Activated T-helper 17 cell treated with anti-CD3 and anti-CD28 coated beads, Interleukin-2, amount 50 U/mL, for 72 hours (primary cell): ENCODE data around the gene MYOCD. TPM values are rescaled to one million over a fixed set of nuclear protein-coding genes. Genes with fewer than 3 reads are reported as not detected.

ENCODE experiments used
- ATAC-seq: fragments of 150-1000 bp; cut with Tn5 transposase; replicated peaks from 2 replicates; pipeline ENCODE4 v1.10.0; 2021; ENCODE audit warnings: mild to moderate bottlenecking, moderate library complexity
- H3K27ac Mint-ChIP-seq: one replicate; pipeline ENCODE4 v1.8.0; 2022; ENCODE audit warnings: mixed read lengths
- H3K27me3 Mint-ChIP-seq: one replicate; pipeline ENCODE4 v1.8.0; 2022; ENCODE audit warnings: mixed read lengths
- H3K36me3 Mint-ChIP-seq: one replicate; pipeline ENCODE4 v1.8.0; 2022; ENCODE audit warnings: low read depth, mild to moderate bottlenecking, mixed read lengths
- H3K4me1 Mint-ChIP-seq: one replicate; pipeline ENCODE4 v1.8.0; 2022; ENCODE audit warnings: mixed read lengths
- H3K4me3 Mint-ChIP-seq: one replicate; pipeline ENCODE4 v1.8.0; 2022; ENCODE audit warnings: mild to moderate bottlenecking, mixed read lengths
- H3K9me3 Mint-ChIP-seq: one replicate; pipeline ENCODE4 v1.8.0; 2022; ENCODE audit warnings: mixed read lengths
- total RNA-seq, 2 donors: library from RNA; stranded (reverse); gene quantifications; one replicate each; pipeline ENCODE4 v1.2.3, GENCODE V29; 2022

The MYOCD gene, protein sequence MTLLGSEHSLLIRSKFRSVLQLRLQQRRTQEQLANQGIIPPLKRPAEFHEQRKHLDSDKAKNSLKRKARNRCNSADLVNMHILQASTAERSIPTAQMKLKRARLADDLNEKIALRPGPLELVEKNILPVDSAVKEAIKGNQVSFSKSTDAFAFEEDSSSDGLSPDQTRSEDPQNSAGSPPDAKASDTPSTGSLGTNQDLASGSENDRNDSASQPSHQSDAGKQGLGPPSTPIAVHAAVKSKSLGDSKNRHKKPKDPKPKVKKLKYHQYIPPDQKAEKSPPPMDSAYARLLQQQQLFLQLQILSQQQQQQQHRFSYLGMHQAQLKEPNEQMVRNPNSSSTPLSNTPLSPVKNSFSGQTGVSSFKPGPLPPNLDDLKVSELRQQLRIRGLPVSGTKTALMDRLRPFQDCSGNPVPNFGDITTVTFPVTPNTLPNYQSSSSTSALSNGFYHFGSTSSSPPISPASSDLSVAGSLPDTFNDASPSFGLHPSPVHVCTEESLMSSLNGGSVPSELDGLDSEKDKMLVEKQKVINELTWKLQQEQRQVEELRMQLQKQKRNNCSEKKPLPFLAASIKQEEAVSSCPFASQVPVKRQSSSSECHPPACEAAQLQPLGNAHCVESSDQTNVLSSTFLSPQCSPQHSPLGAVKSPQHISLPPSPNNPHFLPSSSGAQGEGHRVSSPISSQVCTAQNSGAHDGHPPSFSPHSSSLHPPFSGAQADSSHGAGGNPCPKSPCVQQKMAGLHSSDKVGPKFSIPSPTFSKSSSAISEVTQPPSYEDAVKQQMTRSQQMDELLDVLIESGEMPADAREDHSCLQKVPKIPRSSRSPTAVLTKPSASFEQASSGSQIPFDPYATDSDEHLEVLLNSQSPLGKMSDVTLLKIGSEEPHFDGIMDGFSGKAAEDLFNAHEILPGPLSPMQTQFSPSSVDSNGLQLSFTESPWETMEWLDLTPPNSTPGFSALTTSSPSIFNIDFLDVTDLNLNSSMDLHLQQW
- not detected for total RNA-seq

DNA sequence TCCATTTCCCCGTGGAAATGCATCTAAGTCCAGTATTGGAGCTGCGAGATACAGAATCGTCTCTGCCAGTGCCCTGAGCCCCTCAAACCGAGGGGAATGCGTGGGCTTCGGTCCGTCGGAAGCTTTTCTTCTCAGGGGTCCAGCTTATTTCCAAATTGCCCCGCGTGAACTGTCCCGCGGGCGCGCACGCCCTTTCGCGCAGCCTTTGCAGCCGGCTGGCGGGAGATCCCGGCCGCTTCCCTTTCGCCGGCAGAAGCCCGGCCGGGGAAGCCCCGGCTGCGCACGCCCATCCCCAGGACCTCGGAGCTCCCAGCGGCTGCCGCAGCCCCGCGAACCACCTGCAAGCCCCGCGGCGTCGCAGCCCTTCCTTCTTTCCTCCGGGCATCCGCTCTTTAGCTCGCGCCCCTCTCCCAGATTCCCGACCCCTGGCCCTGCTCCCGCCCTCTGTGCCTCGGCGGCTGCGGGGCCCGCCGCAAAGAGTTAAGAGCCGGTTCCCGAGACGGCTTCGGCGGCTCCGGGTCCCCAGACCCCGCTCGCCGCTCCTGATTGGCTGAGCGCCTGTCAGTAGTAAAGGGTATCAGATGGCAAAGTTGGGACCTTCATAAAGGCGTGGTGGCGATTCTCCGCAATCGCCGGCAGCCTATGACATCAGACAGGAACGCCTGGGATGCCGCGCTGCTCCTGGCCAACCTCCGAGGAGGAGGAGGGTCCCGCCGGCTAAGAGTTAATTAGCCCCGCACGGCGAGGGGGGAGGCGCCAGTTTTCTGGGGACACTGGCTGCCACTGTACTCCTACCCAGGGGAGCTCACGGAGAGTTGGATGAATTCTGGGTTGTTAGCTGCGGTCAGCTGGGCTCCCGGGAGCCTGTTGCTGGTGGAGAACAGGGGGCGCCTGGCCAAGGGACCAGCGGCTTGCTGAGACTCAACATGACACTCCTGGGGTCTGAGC is at the start of gene MYOCD:
TSS of gene MYOCD (plus strand) at position 628 of the 948 bp plus-strand sequence. CDS start at position 927, 299 bp downstream.
- Mint-ChIP-seq H3K4me3 (no peak within 1 kb of the TSS), H3K4me1 (no peaks in the 10 kb centered on the region), H3K27ac (no peak within 1 kb of the TSS), H3K9me3 (peaks cover 3% of the 10 kb centered on the region), H3K27me3 (peaks cover 50% of the 10 kb centered on the region), H3K36me3 (no peaks in the 10 kb centered on the region)
- no peak for ATAC-seq

DNA sequence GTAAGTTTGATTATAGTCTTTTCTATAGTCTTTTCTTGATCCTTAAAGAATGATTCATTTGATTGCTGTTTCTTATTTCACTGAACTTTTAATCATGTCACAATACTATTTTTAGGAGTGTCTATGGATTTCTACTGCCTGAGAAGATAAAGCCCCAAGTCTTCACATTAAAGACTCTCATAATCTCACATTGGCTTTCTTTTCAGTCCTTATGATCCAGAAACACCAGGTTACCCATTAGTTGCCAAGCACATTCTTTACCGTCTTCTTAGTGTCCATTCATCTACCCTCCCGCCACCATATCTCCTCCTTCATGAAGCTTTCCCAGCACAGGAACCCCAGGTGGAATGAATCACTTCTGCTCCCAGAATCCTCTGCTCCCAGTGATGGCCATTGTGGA is 49.5 kb upstream of the MYOCD start:
- ATAC-seq, result no peak
- Mint-ChIP-seq H3K27ac (no peak overlapping the region), H3K36me3 (no peaks in the 10 kb centered on the region), H3K9me3 (peaks cover 6% of the 10 kb centered on the region), H3K4me1 (no peaks in the 10 kb centered on the region), H3K27me3 (peaks cover 6% of the 10 kb centered on the region), H3K4me3 (no peak overlapping the region)

GRCh38 chr17:12618557-12618956 is 47.1 kb upstream of the MYOCD start:
- H3K4me3 Mint-ChIP-seq, result no peak overlapping the region
- peaks cover 5% of the 10 kb centered on the region for H3K27me3 Mint-ChIP-seq
- H3K4me1 Mint-ChIP-seq, result no peaks in the 10 kb centered on the region
- H3K9me3 Mint-ChIP-seq, result peaks cover 5% of the 10 kb centered on the region
- ATAC-seq, result no peak
- H3K36me3 Mint-ChIP-seq, result no peaks in the 10 kb centered on the region
- no peak overlapping the region for H3K27ac Mint-ChIP-seq

GRCh38 chr17:12619459-12620199 is 46.1 kb upstream of the MYOCD start:
- no peak overlapping the region for H3K4me3 Mint-ChIP-seq
- peaks cover 4% of the 10 kb centered on the region for H3K9me3 Mint-ChIP-seq
- ATAC-seq, result no peak
- H3K4me1 Mint-ChIP-seq, result no peaks in the 10 kb centered on the region
- H3K27ac Mint-ChIP-seq, result no peak overlapping the region
- H3K36me3 Mint-ChIP-seq, result no peaks in the 10 kb centered on the region
- peaks cover 2% of the 10 kb centered on the region for H3K27me3 Mint-ChIP-seq

- no peak for ATAC-seq
- H3K9me3 Mint-ChIP-seq, result peaks cover 5% of the 10 kb centered on the region
- no peak overlapping the region for H3K27ac Mint-ChIP-seq
- H3K4me1 Mint-ChIP-seq, result no peaks in the 10 kb centered on the region
- no peaks in the 10 kb centered on the region for H3K36me3 Mint-ChIP-seq
- H3K4me3 Mint-ChIP-seq, result no peak overlapping the region
- H3K27me3 Mint-ChIP-seq, result peaks cover 2% of the 10 kb centered on the region
Measured at GRCh38 chr17:12620200-12620720, 45.4 kb upstream of the MYOCD start.

GRCh38 chr17:12622726-12623125 is 43.0 kb upstream of the MYOCD start:
- Mint-ChIP-seq H3K9me3 (peaks cover 11% of the 10 kb centered on the region), H3K4me3 (no peak overlapping the region), H3K36me3 (no peaks in the 10 kb centered on the region), H3K27me3 (peaks cover 2% of the 10 kb centered on the region), H3K4me1 (no peaks in the 10 kb centered on the region), H3K27ac (no peak overlapping the region)
- ATAC-seq, result no peak

DNA sequence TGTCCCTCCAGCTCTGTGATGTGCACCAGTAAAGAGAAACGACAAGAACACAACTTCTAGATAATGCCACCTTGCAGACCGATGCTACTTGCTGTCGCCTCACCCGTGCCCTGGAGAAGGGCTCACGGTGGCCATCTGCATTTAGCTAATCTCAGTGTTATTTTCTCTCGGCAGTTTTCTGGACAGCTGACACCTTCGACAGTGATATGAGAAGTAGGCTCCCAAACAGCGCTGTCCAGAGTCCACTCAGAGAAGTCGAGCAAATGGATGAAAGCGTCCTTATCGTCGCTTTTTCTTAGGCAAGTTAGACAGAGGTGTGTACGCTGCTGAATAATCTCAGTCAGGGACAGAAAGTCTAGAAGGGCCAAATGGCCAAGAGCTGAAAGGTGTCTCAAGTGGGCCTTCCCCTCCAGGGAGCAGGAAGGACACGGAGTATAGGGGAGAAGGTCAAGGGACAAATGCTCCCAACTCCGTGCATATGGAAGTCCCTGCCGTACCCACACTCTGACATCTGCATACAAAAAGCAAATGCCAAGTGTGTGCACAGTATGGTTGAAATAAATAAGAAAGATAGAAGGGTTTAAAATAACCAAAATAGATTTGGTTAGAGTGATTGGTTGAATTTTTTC is 42.4 kb upstream of the MYOCD start:
- Mint-ChIP-seq H3K9me3 (peaks cover 12% of the 10 kb centered on the region), H3K4me1 (no peaks in the 10 kb centered on the region), H3K27ac (no peak overlapping the region), H3K36me3 (no peaks in the 10 kb centered on the region), H3K27me3 (peaks cover 2% of the 10 kb centered on the region), H3K4me3 (no peak overlapping the region)
- no peak for ATAC-seq

DNA sequence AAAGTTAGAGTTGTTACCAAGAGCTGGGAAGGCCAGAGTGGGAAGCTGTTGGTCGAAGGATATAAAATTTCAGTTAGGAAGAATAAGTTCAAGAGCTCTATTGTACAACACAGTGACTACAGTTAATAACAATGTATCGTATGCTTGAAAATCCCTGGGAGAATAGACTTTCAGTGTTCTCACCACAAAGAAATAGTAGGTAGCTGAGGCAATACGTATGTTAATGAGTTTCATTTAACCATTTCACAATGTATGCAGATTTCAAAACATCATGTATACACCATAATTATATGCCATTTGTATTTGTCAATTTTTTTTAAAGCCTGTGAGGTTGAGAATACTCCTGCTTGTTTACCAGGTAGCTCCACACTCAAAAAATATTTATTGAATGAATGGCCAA is 41.5 kb upstream of the MYOCD start:
- no peak overlapping the region for H3K27ac Mint-ChIP-seq
- no peak overlapping the region for H3K4me3 Mint-ChIP-seq
- no peak for ATAC-seq
- H3K4me1 Mint-ChIP-seq, result no peaks in the 10 kb centered on the region
- no peaks in the 10 kb centered on the region for H3K36me3 Mint-ChIP-seq
- H3K9me3 Mint-ChIP-seq, result peaks cover 12% of the 10 kb centered on the region
- H3K27me3 Mint-ChIP-seq, result peaks cover 2% of the 10 kb centered on the region

DNA sequence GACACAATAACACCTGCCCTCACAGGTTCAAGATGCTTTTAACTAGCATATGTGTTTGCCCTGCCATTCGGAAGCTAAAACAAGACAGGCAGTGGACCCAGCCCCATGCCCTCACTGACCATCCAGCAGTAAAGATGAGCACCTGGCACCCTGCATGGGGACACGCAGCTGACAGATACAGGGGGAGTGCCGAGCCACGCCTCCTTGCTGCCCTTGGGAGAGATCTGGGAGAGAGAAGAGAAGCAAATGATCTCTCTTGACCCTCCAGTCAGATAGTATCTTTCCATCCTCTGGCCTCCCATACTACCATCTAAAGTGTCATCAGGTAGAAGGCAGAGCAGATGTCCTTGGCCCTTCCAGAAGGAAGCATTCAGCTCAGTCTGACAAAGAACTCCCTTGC is 40.6 kb upstream of the MYOCD start:
- no peaks in the 10 kb centered on the region for H3K4me1 Mint-ChIP-seq

GRCh38 chr17:12627177-12627629 is 38.5 kb upstream of the MYOCD start:
- H3K27me3 Mint-ChIP-seq, result no peaks in the 10 kb centered on the region
- H3K27ac Mint-ChIP-seq, result no peak overlapping the region
- no peaks in the 10 kb centered on the region for H3K36me3 Mint-ChIP-seq
- no peak for ATAC-seq
- no peaks in the 10 kb centered on the region for H3K4me1 Mint-ChIP-seq
- H3K4me3 Mint-ChIP-seq, result no peak overlapping the region
- peaks cover 12% of the 10 kb centered on the region for H3K9me3 Mint-ChIP-seq

More for the DNA sequence above, 40.6 kb upstream of the MYOCD start:
- Mint-ChIP-seq H3K9me3 (peaks cover 12% of the 10 kb centered on the region), H3K27ac (no peak overlapping the region), H3K36me3 (no peaks in the 10 kb centered on the region), H3K4me3 (no peak overlapping the region), H3K27me3 (peaks cover 2% of the 10 kb centered on the region)
- no peak for ATAC-seq

- no peaks in the 10 kb centered on the region for H3K27me3 Mint-ChIP-seq
- no peak overlapping the region for H3K27ac Mint-ChIP-seq
- no peaks in the 10 kb centered on the region for H3K36me3 Mint-ChIP-seq
- H3K4me1 Mint-ChIP-seq, result no peaks in the 10 kb centered on the region
- no peak overlapping the region for H3K4me3 Mint-ChIP-seq
- ATAC-seq, result no peak
- peaks cover 15% of the 10 kb centered on the region for H3K9me3 Mint-ChIP-seq
Measured at GRCh38 chr17:12627781-12628451, 37.8 kb upstream of the MYOCD start.

DNA sequence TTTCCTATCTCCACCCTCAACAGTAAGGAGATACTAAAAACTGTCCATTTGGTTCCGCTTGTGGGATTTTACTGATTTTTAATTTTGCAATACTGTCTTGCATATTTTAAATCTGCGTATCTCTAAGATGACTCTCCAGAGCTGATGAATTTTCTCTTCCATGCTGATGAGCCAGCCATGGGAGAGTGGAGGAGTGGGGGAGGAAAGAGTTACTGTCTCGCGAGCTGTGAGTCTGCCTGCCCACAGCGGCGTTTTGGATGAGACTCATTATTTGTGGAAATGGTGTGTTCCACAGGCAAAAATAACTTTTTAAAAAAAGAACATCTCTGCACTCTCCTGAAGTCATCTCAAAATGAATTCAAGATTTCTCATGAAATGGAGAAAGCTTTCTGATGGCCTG is 34.6 kb upstream of the MYOCD start:
- no peaks in the 10 kb centered on the region for H3K27me3 Mint-ChIP-seq
- H3K36me3 Mint-ChIP-seq, result no peaks in the 10 kb centered on the region
- H3K4me3 Mint-ChIP-seq, result no peak overlapping the region
- no peak overlapping the region for H3K27ac Mint-ChIP-seq
- ATAC-seq, result no peak
- H3K9me3 Mint-ChIP-seq, result peaks cover 11% of the 10 kb centered on the region
- H3K4me1 Mint-ChIP-seq, result no peaks in the 10 kb centered on the region
